ENCODE data around the gene MXD3. TPM values are rescaled to one million over a fixed set of nuclear protein-coding genes. Genes with fewer than 3 reads are reported as not detected.

Gene MXD3
- total and polyA plus RNA-seq, 12 donors = 0.16 to 42.6 (median 3.6) TPM

- Histone ChIP-seq H3K9me3 (replicated peaks in 1 of 3) (no peaks in the 10 kb centered on the region), H3K4me3 (no peak overlapping the region), H3K4me1 (replicated peaks in 1 of 2) (peaks cover 17 to 21% of the 10 kb centered on the region in 2 donors), H3K27ac (no peak overlapping the region), H3K36me3 (replicated peaks in 1 of 2) (peaks cover 0 to 3% of the 10 kb centered on the region in 2 donors), H3K27me3 (no peaks in the 10 kb centered on the region)
- no peak for DNase-seq
- WGBS, 4 donors = 60 to 70% (median 64%) methylated on average over 5 of the region's 5 CpGs
- TF ChIP-seq CTCF (IDR thresholded peaks at IDR 0.05) (no peak), POLR2A (IDR thresholded peaks at IDR 0.05) (no peak)
- intact Hi-C loops (cut with DNase I) = no loop called here
These were observed 41.4 kb upstream of the MXD3 start for GRCh38 chr5:177353093-177353492.

- Histone ChIP-seq H3K9me3 (replicated peaks in 1 of 3) (no peaks in the 10 kb centered on the region), H3K4me1 (replicated peaks in 1 of 2) (peaks cover 17 to 35% of the 10 kb centered on the region in 2 donors), H3K36me3 (replicated peaks in 1 of 2) (peaks cover 0 to 10% of the 10 kb centered on the region in 2 donors), H3K27ac (peak within 1 kb of the TSS; percentile 69 to 94 (median 86)), H3K27me3 (no peaks in the 10 kb centered on the region), H3K4me3 (peak within 1 kb of the TSS; percentile 50 to 99 (median 83))
- no peak for TF ChIP-seq CTCF (IDR thresholded peaks at IDR 0.05)
- TF ChIP-seq POLR2A (IDR thresholded peaks at IDR 0.05) = peak; percentile 35 to 40
- 5 to 7% (median 6%) methylated on average over 39 to 55 of the region's 55 CpGs for WGBS, 4 donors
- intact Hi-C loops (cut with DNase I) = no loop called here
- DNase-seq = peak; percentile 92 to 98 (median 95)
These were observed 40.0 kb upstream of the MXD3 start, which contains the start of gene LMAN2 for GRCh38 chr5:177351392-177352329. Gene LMAN2 (minus strand): TSS chr5:177351668. CDS start chr5:177351647, 21 bp downstream.

GRCh38 chr5:177350776-177351391, 39.2 kb upstream of the MXD3 start:
- Histone ChIP-seq H3K27ac (peak overlapping the region in 4 of 5 donors; percentile 80 to 94 (median 88)), H3K27me3 (no peaks in the 10 kb centered on the region), H3K4me1 (replicated peaks in 1 of 2) (peaks cover 17 to 39% of the 10 kb centered on the region in 2 donors), H3K4me3 (peak overlapping the region; percentile 50 to 99 (median 83)), H3K9me3 (replicated peaks in 1 of 3) (no peaks in the 10 kb centered on the region), H3K36me3 (replicated peaks in 1 of 2) (peaks cover 0 to 10% of the 10 kb centered on the region in 2 donors)
- intact Hi-C loops (cut with DNase I) = no loop called here
- TF ChIP-seq POLR2A (IDR thresholded peaks at IDR 0.05) = no peak
- TF ChIP-seq CTCF (IDR thresholded peaks at IDR 0.05) = no peak
- no peak for DNase-seq
- WGBS, 4 donors = 10 to 13% (median 12%) methylated on average over 11 to 19 of the region's 19 CpGs

- peaks cover 17 to 39% of the 10 kb centered on the region in 2 donors for H3K4me1 ChIP-seq (replicated peaks in 1 of 2)
These were observed 38.1 kb upstream of the MXD3 start for GRCh38 chr5:177349762-177350161.

More at GRCh38 chr5:177349762-177350161, 38.1 kb upstream of the MXD3 start:
- Histone ChIP-seq H3K4me3 (no peak overlapping the region), H3K27ac (no peak overlapping the region), H3K36me3 (replicated peaks in 1 of 2) (peaks cover 0 to 10% of the 10 kb centered on the region in 2 donors), H3K27me3 (no peaks in the 10 kb centered on the region), H3K9me3 (replicated peaks in 1 of 3) (no peaks in the 10 kb centered on the region)
- TF ChIP-seq CTCF (IDR thresholded peaks at IDR 0.05) (no peak), POLR2A (IDR thresholded peaks at IDR 0.05) (no peak)
- intact Hi-C loops (cut with DNase I) = no loop called here
- no peak for DNase-seq
- WGBS, 4 donors = 81 to 89% (median 85%) methylated on average over 5 of the region's 5 CpGs

All from adrenal gland (tissue), 12 donors.